ENCODE results near the gene PTPN14.
"Not testable (repeated sequence)": the region's sequence is repeated elsewhere in the genome, so short reads cannot be mapped to it uniquely, and the experiment has no call there.

PTPN14 gene

GRCh38 chr1:214485151-214485550 lies 66.3 kb downstream of the PTPN14 start:
- no peaks in the 10 kb centered on the region for H3K9me3 ChIP-seq (ENCODE audit: insufficient read depth, low read depth, low read length)
- H3K9ac ChIP-seq (ENCODE audit: low read depth, low read length), result no peak overlapping the region
- no peaks in the 10 kb centered on the region for H3K36me3 ChIP-seq (ENCODE audit: insufficient read depth, low read depth, low read length)

GRCh38 chr1:214483180-214483579 lies 68.2 kb downstream of the PTPN14 start:
- H3K36me3 ChIP-seq (ENCODE audit: insufficient read depth, low read depth, low read length); H3K27me3 ChIP-seq (ENCODE audit: insufficient read depth, low read length); H3K9ac ChIP-seq (ENCODE audit: low read depth, low read length); H3K9me3 ChIP-seq (ENCODE audit: insufficient read depth, low read depth, low read length); H3K4me3 ChIP-seq (ENCODE audit: low read length); H3K27ac ChIP-seq (ENCODE audit: low read length): not testable (repeated sequence)
- peaks cover 21% of the 10 kb centered on the region for H3K4me1 ChIP-seq (ENCODE audit: insufficient read depth, low read length)

More at GRCh38 chr1:214485151-214485550, 66.3 kb downstream of the PTPN14 start:
- Histone ChIP-seq H3K27me3 (ENCODE audit: insufficient read depth, low read length) (no peaks in the 10 kb centered on the region), H3K27ac (ENCODE audit: low read length) (no peak overlapping the region), H3K4me1 (ENCODE audit: insufficient read depth, low read length) (peaks cover 19% of the 10 kb centered on the region), H3K4me3 (ENCODE audit: low read length) (no peak overlapping the region)

GRCh38 chr1:214481983-214482634 lies 69.3 kb downstream of the PTPN14 start:
- H3K27ac ChIP-seq (ENCODE audit: low read length); H3K9ac ChIP-seq (ENCODE audit: low read depth, low read length): not testable (repeated sequence)

GRCh38 chr1:214476986-214477870 lies 74.2 kb downstream of the PTPN14 start:
- Histone ChIP-seq H3K27me3 (ENCODE audit: insufficient read depth, low read length) (no peaks in the 10 kb centered on the region), H3K27ac (ENCODE audit: low read length) (no peak overlapping the region), H3K4me3 (ENCODE audit: low read length) (no peak overlapping the region), H3K9me3 (ENCODE audit: insufficient read depth, low read depth, low read length) (no peaks in the 10 kb centered on the region), H3K9ac (ENCODE audit: low read depth, low read length) (no peak overlapping the region), H3K36me3 (ENCODE audit: insufficient read depth, low read depth, low read length) (no peaks in the 10 kb centered on the region), H3K4me1 (ENCODE audit: insufficient read depth, low read length) (peaks cover 49% of the 10 kb centered on the region)

More at GRCh38 chr1:214481983-214482634, 69.3 kb downstream of the PTPN14 start:
- not testable (repeated sequence) for H3K9me3 ChIP-seq (ENCODE audit: insufficient read depth, low read depth, low read length); H3K36me3 ChIP-seq (ENCODE audit: insufficient read depth, low read depth, low read length); H3K4me3 ChIP-seq (ENCODE audit: low read length); H3K27me3 ChIP-seq (ENCODE audit: insufficient read depth, low read length)
- peaks cover 23% of the 10 kb centered on the region for H3K4me1 ChIP-seq (ENCODE audit: insufficient read depth, low read length)

- no peaks in the 10 kb centered on the region for H3K36me3 ChIP-seq (ENCODE audit: insufficient read depth, low read depth, low read length)
- no peaks in the 10 kb centered on the region for H3K27me3 ChIP-seq (ENCODE audit: insufficient read depth, low read length)
- H3K4me1 ChIP-seq (ENCODE audit: insufficient read depth, low read length), result peaks cover 51% of the 10 kb centered on the region
- no peak overlapping the region for H3K4me3 ChIP-seq (ENCODE audit: low read length)
- no peak overlapping the region for H3K9ac ChIP-seq (ENCODE audit: low read depth, low read length)
- H3K9me3 ChIP-seq (ENCODE audit: insufficient read depth, low read depth, low read length), result no peaks in the 10 kb centered on the region
- H3K27ac ChIP-seq (ENCODE audit: low read length), result no peak overlapping the region
These were observed 75.0 kb downstream of the PTPN14 start for GRCh38 chr1:214476229-214476985.

GRCh38 chr1:214475746-214476145 lies 75.7 kb downstream of the PTPN14 start:
- H3K4me3 ChIP-seq (ENCODE audit: low read length), result no peak overlapping the region
- no peak overlapping the region for H3K27ac ChIP-seq (ENCODE audit: low read length)
- no peaks in the 10 kb centered on the region for H3K36me3 ChIP-seq (ENCODE audit: insufficient read depth, low read depth, low read length)
- no peak overlapping the region for H3K9ac ChIP-seq (ENCODE audit: low read depth, low read length)
- H3K4me1 ChIP-seq (ENCODE audit: insufficient read depth, low read length), result peaks cover 56% of the 10 kb centered on the region
- H3K9me3 ChIP-seq (ENCODE audit: insufficient read depth, low read depth, low read length), result no peaks in the 10 kb centered on the region
- H3K27me3 ChIP-seq (ENCODE audit: insufficient read depth, low read length), result no peaks in the 10 kb centered on the region

GRCh38 chr1:214475331-214475730 lies 76.1 kb downstream of the PTPN14 start:
- Histone ChIP-seq H3K36me3 (ENCODE audit: insufficient read depth, low read depth, low read length) (no peaks in the 10 kb centered on the region), H3K9me3 (ENCODE audit: insufficient read depth, low read depth, low read length) (no peaks in the 10 kb centered on the region), H3K4me1 (ENCODE audit: insufficient read depth, low read length) (peaks cover 56% of the 10 kb centered on the region), H3K27me3 (ENCODE audit: insufficient read depth, low read length) (no peaks in the 10 kb centered on the region), H3K27ac (ENCODE audit: low read length) (no peak overlapping the region), H3K9ac (ENCODE audit: low read depth, low read length) (no peak overlapping the region), H3K4me3 (ENCODE audit: low read length) (no peak overlapping the region)

GRCh38 chr1:214474467-214474866 lies 76.9 kb downstream of the PTPN14 start:
- peaks cover 56% of the 10 kb centered on the region for H3K4me1 ChIP-seq (ENCODE audit: insufficient read depth, low read length)
- no peaks in the 10 kb centered on the region for H3K36me3 ChIP-seq (ENCODE audit: insufficient read depth, low read depth, low read length)
- H3K27ac ChIP-seq (ENCODE audit: low read length), result no peak overlapping the region
- H3K9ac ChIP-seq (ENCODE audit: low read depth, low read length), result no peak overlapping the region
- no peak overlapping the region for H3K4me3 ChIP-seq (ENCODE audit: low read length)
- H3K9me3 ChIP-seq (ENCODE audit: insufficient read depth, low read depth, low read length), result no peaks in the 10 kb centered on the region
- H3K27me3 ChIP-seq (ENCODE audit: insufficient read depth, low read length), result no peaks in the 10 kb centered on the region

- H3K4me3 ChIP-seq (ENCODE audit: low read length), result no peak overlapping the region
- peaks cover 56% of the 10 kb centered on the region for H3K4me1 ChIP-seq (ENCODE audit: insufficient read depth, low read length)
- no peak overlapping the region for H3K27ac ChIP-seq (ENCODE audit: low read length)
- H3K9me3 ChIP-seq (ENCODE audit: insufficient read depth, low read depth, low read length), result no peaks in the 10 kb centered on the region
- H3K27me3 ChIP-seq (ENCODE audit: insufficient read depth, low read length), result no peaks in the 10 kb centered on the region
- no peaks in the 10 kb centered on the region for H3K36me3 ChIP-seq (ENCODE audit: insufficient read depth, low read depth, low read length)
- no peak overlapping the region for H3K9ac ChIP-seq (ENCODE audit: low read depth, low read length)
These were observed 77.5 kb downstream of the PTPN14 start for GRCh38 chr1:214473862-214474261.

- Histone ChIP-seq H3K27ac (ENCODE audit: low read length) (no peak overlapping the region), H3K9ac (ENCODE audit: low read depth, low read length) (no peak overlapping the region), H3K9me3 (ENCODE audit: insufficient read depth, low read depth, low read length) (no peaks in the 10 kb centered on the region), H3K4me3 (ENCODE audit: low read length) (no peak overlapping the region), H3K27me3 (ENCODE audit: insufficient read depth, low read length) (no peaks in the 10 kb centered on the region), H3K36me3 (ENCODE audit: insufficient read depth, low read depth, low read length) (no peaks in the 10 kb centered on the region), H3K4me1 (ENCODE audit: insufficient read depth, low read length) (peaks cover 55% of the 10 kb centered on the region)
These were observed 78.0 kb downstream of the PTPN14 start for GRCh38 chr1:214473387-214473786.

GRCh38 chr1:214472364-214472763 lies 79.0 kb downstream of the PTPN14 start:
- no peak overlapping the region for H3K4me3 ChIP-seq (ENCODE audit: low read length)
- no peaks in the 10 kb centered on the region for H3K36me3 ChIP-seq (ENCODE audit: insufficient read depth, low read depth, low read length)
- H3K27ac ChIP-seq (ENCODE audit: low read length), result no peak overlapping the region
- H3K27me3 ChIP-seq (ENCODE audit: insufficient read depth, low read length), result no peaks in the 10 kb centered on the region
- peaks cover 53% of the 10 kb centered on the region for H3K4me1 ChIP-seq (ENCODE audit: insufficient read depth, low read length)
- H3K9me3 ChIP-seq (ENCODE audit: insufficient read depth, low read depth, low read length), result no peaks in the 10 kb centered on the region
- H3K9ac ChIP-seq (ENCODE audit: low read depth, low read length), result no peak overlapping the region

Data from iPS-20b (cell line).